Memory B cell (primary cell): ENCODE measurements around the gene SULT1C4.
"Not testable (repeated sequence)": the region's sequence is repeated elsewhere in the genome, so short reads cannot be mapped to it uniquely, and the experiment has no call there.

Experiments used
- ATAC-seq: fragments of 150-1000 bp; cut with Tn5 transposase; 2 replicates; pipeline ENCODE4 v1.10.0; 2021; ENCODE audit warnings: low read depth, mild to moderate bottlenecking, moderate library complexity
- DNase-seq, 2 donors: peaks; one replicate each; pipeline ENCODE4 v3.0.0; 2022; ENCODE audit warnings: low spot score in 2 of 2
- H3K27ac Mint-ChIP-seq: one replicate; pipeline ENCODE4 v1.8.0; 2022; ENCODE audit warnings: mild to moderate bottlenecking, moderate library complexity, mixed read lengths
- H3K27me3 Mint-ChIP-seq: one replicate; pipeline ENCODE4 v1.8.0; 2022; ENCODE audit warnings: mixed read lengths
- H3K36me3 Mint-ChIP-seq: one replicate; pipeline ENCODE4 v1.8.0; 2022; ENCODE audit warnings: mild to moderate bottlenecking, mixed read lengths
- H3K4me1 Mint-ChIP-seq: one replicate; pipeline ENCODE4 v1.8.0; 2022; ENCODE audit warnings: mixed read lengths
- H3K4me3 Mint-ChIP-seq: one replicate; pipeline ENCODE4 v1.8.0; 2022; ENCODE audit warnings: mild to moderate bottlenecking, moderate library complexity, mixed read lengths
- H3K9me3 Mint-ChIP-seq: one replicate; pipeline ENCODE4 v1.8.0; 2022; ENCODE audit warnings: mixed read lengths

SULT1C4 gene

DNA sequence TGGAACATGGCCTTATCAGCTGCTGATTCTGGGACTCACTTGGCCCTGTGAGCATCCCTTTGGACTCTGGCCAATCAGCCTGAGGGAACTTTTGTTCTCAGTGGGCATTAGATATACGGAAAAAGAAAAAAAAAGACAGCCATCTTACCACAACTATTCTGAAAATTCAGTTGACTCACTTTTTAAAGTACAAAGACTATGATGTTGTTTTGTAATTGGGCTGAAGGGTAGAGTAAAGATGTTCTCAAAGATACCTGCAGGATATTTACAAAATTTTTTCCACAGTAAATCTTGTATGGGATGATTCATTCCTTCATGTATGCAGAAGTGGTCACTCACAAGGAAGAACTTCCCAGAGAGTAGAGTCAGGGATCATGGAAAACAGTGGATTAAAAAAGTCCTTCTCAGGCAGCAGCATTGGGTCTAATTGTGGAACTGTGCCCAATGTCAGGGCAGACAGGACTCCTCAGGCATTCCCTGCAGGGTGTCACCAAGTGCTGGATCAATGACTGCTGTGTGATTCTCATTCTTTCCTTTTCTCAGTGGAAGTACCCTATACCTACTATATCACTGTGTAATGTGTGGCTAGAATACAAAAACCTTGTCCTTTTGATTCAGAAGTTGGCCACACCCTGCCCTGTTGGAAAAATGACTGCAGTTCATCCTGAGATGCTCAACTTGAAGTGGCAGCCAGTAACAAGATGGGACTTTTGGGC, 35.4 kb downstream of the SULT1C4 start:
- no peak overlapping the region for H3K4me3 Mint-ChIP-seq
- peaks cover 9% of the 10 kb centered on the region for H3K27me3 Mint-ChIP-seq
- DNase-seq (no peak), ATAC-seq (no peak)
- H3K36me3 Mint-ChIP-seq, result no peaks in the 10 kb centered on the region
- H3K27ac Mint-ChIP-seq, result no peak overlapping the region
- no peaks in the 10 kb centered on the region for H3K9me3 Mint-ChIP-seq
- H3K4me1 Mint-ChIP-seq, result no peaks in the 10 kb centered on the region

DNA sequence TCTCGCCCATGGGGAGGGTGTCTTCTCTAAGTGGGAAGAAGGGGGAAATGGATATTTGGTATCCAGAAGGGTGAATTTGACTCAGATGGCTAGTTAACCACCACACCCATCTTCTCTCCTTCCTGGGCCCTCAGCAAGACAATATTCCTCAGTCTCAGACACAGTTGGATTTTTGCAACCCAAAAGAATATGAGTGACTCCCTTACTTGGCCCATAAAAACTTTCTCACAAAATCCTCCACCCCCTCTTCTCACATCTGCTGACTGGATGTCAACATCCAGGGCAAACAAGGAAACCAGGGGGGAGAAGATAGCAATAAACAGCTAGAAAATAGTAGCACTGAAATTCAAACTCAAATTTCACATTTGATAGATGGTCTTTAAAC, 35.9 kb downstream of the SULT1C4 start:
- ATAC-seq (no peak), DNase-seq (no peak)
- H3K4me3 Mint-ChIP-seq, result no peak overlapping the region
- H3K36me3 Mint-ChIP-seq, result no peaks in the 10 kb centered on the region
- no peaks in the 10 kb centered on the region for H3K9me3 Mint-ChIP-seq
- H3K27me3 Mint-ChIP-seq, result peaks cover 7% of the 10 kb centered on the region
- no peaks in the 10 kb centered on the region for H3K4me1 Mint-ChIP-seq
- no peak overlapping the region for H3K27ac Mint-ChIP-seq

DNA sequence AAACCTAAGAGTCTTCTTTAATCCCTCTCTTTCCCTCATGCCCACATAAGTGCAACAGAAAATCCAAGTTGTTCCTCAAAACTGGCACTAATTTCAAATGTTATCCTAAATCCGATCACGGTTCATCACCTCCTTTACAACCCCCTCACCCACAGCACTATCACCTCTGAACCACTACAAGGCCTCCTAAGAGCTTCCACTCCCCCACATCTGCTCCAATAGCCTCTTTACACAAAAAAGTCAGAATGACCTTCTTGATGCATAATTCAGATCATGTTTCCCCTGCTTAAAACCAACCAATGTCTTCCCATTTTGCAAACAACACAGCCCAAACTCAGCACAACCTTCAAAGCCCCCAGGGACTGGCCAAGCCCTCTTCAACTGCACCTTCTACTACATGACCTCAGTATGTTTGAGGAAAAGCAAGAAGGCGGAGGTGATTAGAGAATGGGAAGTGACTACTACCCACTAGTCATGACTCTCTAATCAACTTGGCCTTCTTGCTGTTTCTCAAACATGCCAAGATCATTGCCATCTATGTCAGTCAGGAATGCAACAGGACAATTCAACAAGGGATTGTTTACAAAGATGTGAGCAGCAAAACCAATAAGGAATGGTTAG, 36.6 kb downstream of the SULT1C4 start:
- no peak for ATAC-seq
- Mint-ChIP-seq H3K27ac (no peak overlapping the region), H3K4me1 (no peaks in the 10 kb centered on the region)

DNA sequence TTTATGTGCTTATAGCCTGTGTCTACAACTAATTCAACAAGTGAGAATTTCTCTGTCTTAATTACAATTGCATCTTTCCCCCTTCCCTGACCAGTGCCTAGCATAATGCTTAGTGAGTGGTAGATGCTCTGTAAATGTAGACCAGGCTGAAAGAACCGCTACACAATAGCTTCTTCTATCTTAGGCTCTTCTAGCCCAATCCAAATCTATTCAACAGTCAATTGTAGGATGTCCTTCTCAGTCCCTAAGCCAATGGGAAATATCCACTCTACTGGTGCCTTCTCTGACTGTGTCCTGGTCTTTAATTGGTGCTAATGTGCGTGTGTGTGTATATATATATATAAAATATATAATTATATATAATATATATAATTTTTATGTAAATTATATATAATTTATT, 37.2 kb downstream of the SULT1C4 start:
- H3K4me1 Mint-ChIP-seq, result no peaks in the 10 kb centered on the region
- no peak for DNase-seq
- ATAC-seq, result no peak
- H3K27ac Mint-ChIP-seq, result no peak overlapping the region
- H3K36me3 Mint-ChIP-seq, result no peaks in the 10 kb centered on the region
- H3K27me3 Mint-ChIP-seq, result no peaks in the 10 kb centered on the region
- H3K9me3 Mint-ChIP-seq, result no peaks in the 10 kb centered on the region
- H3K4me3 Mint-ChIP-seq, result no peak overlapping the region

More for the DNA sequence above, 36.6 kb downstream of the SULT1C4 start:
- no peak overlapping the region for H3K4me3 Mint-ChIP-seq
- H3K27me3 Mint-ChIP-seq, result peaks cover 2% of the 10 kb centered on the region
- DNase-seq, result no peak
- no peaks in the 10 kb centered on the region for H3K36me3 Mint-ChIP-seq
- H3K9me3 Mint-ChIP-seq, result no peaks in the 10 kb centered on the region

DNA sequence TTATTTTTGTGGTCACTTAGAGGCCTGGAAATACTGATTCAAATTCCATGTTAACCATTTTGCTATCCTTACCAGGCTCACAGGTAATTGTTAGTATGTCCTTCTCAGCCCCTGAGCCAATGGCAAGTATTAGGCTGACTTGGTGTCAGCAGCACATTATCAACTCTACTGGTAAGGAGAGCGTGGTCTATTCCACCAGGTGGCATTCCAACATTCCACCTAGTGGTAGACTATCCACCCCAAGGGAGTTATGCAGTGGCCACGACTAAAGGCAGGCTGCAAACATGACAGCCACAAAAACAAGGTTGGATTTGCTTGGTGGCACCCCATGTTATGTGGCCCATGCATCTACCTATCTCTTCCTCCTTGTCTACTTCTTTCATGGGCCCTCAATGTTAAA, 39.5 kb downstream of the SULT1C4 start:
- H3K9me3 Mint-ChIP-seq, result no peaks in the 10 kb centered on the region
- peaks cover 1% of the 10 kb centered on the region for H3K27me3 Mint-ChIP-seq
- H3K4me3 Mint-ChIP-seq, result no peak overlapping the region
- no peak overlapping the region for H3K27ac Mint-ChIP-seq
- DNase-seq (no peak), ATAC-seq (no peak)
- H3K36me3 Mint-ChIP-seq, result no peaks in the 10 kb centered on the region
- H3K4me1 Mint-ChIP-seq, result no peaks in the 10 kb centered on the region

DNA sequence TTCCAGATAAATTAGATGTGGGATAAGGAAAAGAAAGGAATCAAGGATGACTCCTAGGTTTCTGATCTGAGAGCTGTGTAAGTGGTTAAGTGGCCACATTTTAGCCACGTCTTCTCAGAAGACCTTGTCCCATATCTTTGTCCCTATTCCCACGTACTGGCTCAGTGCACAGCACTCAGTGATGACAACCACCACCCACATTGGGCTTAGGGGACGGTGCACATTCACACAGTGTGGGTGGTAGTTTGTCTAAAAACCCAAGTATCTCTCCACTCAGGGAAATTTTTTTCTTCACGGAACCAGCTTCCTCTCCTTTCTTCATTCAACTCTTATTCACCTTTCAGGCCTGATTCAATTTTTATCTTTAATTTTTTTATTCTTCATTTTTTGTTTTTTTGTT, 40.7 kb downstream of the SULT1C4 start:
- Mint-ChIP-seq H3K9me3 (no peaks in the 10 kb centered on the region), H3K36me3 (peaks cover 2% of the 10 kb centered on the region), H3K27ac (no peak overlapping the region), H3K4me1 (no peaks in the 10 kb centered on the region), H3K27me3 (peaks cover 8% of the 10 kb centered on the region), H3K4me3 (no peak overlapping the region)
- ATAC-seq, result no peak
- no peak for DNase-seq

DNA sequence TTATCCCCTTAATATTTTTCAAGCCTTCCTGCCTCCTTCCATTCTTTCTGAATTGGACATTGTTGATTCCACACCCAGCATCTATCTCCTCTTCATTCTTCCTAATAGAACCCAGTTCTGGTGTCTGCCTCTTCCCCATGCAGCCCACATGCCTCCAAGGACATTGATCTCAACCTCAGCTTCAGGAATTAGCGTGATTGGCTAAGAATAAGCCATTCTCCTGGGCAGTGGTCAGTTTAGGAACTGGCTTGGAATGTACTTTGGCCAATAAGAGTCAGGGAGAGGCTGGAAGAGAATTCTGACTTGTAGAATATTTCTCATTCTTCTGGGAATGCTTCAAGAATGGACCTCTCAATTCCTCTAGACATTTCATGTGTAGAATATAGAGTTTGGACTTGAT, 45.3 kb downstream of the SULT1C4 start:
- no peak overlapping the region for H3K4me3 Mint-ChIP-seq
- H3K36me3 Mint-ChIP-seq, result peaks cover 2% of the 10 kb centered on the region
- ATAC-seq, result no peak
- no peaks in the 10 kb centered on the region for H3K9me3 Mint-ChIP-seq
- H3K27me3 Mint-ChIP-seq, result peaks cover 16% of the 10 kb centered on the region
- no peak for DNase-seq
- H3K27ac Mint-ChIP-seq, result no peak overlapping the region
- H3K4me1 Mint-ChIP-seq, result no peaks in the 10 kb centered on the region

DNA sequence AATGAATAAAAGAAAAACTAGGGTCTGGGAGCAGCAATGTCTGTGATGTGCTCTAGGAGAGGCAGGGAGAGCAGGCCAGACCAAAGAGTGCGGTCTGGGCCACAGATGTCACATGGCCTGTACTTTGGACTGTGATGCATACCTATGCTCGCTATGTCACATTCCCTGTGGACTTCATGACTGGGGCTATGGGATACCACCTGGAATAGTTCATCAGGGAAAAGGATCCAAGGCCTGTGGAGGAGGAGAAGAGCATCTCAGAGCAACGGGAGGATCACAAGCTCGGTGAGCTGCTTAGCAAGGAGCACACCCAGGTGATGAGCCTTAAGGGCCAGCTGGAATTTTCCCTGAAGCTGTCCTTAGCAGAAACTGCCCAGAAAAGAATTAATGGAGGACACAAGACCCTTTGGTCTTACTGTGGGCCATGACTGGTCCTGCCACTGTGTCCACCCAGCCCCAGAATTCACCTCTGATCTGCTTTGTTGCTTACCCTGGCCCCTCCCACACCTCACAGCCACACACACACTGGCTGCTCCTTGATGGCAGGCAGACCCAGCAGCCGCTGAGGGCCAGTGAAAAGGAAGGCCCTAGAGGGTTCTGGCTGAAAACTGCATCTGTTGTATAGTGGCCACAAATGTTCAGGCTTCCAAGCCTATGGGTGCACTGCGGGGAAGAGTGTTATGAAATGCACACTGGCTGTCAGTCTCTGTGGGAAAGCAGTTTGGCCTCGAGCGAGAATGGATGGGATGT, 45.9 kb downstream of the SULT1C4 start:
- H3K4me3 Mint-ChIP-seq, result no peak overlapping the region
- peaks cover 2% of the 10 kb centered on the region for H3K36me3 Mint-ChIP-seq
- ATAC-seq (no peak), DNase-seq (no peak)
- no peaks in the 10 kb centered on the region for H3K9me3 Mint-ChIP-seq
- H3K4me1 Mint-ChIP-seq, result no peaks in the 10 kb centered on the region
- no peak overlapping the region for H3K27ac Mint-ChIP-seq
- peaks cover 16% of the 10 kb centered on the region for H3K27me3 Mint-ChIP-seq

DNA sequence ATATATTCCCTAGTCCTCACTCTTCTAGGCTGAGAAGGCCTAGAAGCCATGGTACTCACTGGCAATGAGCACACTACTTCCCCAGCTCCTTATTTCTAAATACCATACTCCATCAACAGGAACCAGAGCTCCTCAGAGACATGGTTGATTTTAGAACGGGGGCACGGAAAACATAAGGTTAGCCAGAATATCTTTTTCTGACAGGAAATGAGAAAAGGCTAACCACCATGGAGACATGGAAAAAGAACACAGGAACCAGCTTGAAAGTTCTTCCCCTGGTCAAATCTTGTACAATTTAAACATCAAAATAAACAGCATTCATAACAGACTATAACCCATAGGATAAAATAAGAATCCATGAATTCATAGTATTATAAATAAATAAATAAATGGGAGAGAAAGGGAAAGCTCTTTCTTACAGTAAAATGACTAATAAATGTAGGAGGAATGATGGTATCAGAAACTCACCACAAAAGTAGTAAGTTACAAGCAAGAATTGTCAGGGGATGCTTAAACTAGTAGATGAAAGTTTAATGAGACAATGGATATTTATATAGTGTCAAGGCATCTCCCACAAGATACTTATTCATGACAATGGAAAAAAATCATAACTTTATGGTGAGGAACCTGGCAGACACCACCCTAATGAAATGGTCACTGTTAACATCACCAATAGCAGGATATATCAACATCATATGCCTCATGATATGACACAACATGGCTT, 50.7 kb downstream of the SULT1C4 start:
- no peak for ATAC-seq
- DNase-seq, result no peak
- no peak overlapping the region for H3K4me3 Mint-ChIP-seq
- H3K4me1 Mint-ChIP-seq, result no peaks in the 10 kb centered on the region
- H3K27me3 Mint-ChIP-seq, result peaks cover 9% of the 10 kb centered on the region
- H3K27ac Mint-ChIP-seq, result no peak overlapping the region
- peaks cover 3% of the 10 kb centered on the region for H3K36me3 Mint-ChIP-seq
- H3K9me3 Mint-ChIP-seq, result peaks cover under 1% of the 10 kb centered on the region

DNA sequence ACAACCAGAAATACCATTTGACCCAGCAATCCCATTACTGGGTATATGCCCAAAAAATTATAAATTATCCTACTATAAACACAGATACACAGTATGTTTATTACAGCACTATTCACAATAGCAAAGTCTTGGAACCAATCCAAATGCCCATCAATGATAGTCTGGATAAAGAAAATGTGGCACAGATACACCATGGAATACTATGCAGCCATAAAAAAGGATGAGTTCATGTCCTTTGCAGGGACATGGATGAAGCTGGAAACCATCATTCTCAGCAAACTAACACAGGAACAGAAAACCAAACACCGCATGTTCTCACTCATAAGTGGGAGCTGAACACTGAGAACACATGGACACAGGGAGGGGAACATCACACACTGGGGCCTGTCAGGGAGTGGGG, 57.8 kb downstream of the SULT1C4 start:
- not testable (repeated sequence) for DNase-seq, H3K4me1 Mint-ChIP-seq, ATAC-seq, H3K27me3 Mint-ChIP-seq, H3K27ac Mint-ChIP-seq, H3K36me3 Mint-ChIP-seq, H3K4me3 Mint-ChIP-seq, H3K9me3 Mint-ChIP-seq

DNA sequence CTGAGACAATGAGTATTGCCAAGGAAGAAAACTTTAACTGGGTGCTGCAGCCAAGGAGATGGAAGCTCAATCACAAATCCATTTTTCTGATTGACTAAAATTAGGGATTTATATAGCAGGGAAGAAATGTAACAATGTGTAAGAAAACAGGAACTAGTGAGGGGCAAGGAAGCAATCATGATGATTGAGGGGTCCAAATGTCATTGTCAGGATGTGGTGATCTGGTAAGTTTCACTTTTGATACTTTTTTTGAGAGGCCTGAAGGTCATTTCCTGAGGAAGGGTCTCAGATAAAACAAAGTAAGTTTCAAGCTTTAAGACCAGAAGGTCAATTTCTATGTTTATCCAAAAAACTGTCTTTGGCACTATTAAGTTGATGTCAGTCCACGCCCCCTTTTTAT, 59.2 kb downstream of the SULT1C4 start:
- Mint-ChIP-seq H3K27me3 (no peaks in the 10 kb centered on the region), H3K4me1 (peaks cover 5% of the 10 kb centered on the region), H3K9me3 (peaks cover 2% of the 10 kb centered on the region), H3K36me3 (no peaks in the 10 kb centered on the region), H3K4me3 (no peak overlapping the region), H3K27ac (no peak overlapping the region)
- ATAC-seq (no peak), DNase-seq (no peak)
